Measurements from ENCODE around the gene CDKL2. TPM values are rescaled to one million over a fixed set of nuclear protein-coding genes. Genes with fewer than 3 reads are reported as not detected.

Gene CDKL2
- polyA plus RNA-seq, 2 of the 4 experiments (the other 2 are of a cell fraction), result 0.84 to 2.1 TPM

GRCh38 chr4:75675004-75675531 lies 44.7 kb upstream of the CDKL2 start (continued):
- TF ChIP-seq PBX3 (IDR thresholded peaks at IDR 0.05), result no peak

- Histone ChIP-seq H3K27ac (peak overlapping the region; percentile 91 to 93), H3K4me2 (peak overlapping the region; percentile 90), H3K4me1 (peaks cover 25% of the 10 kb centered on the region), H3K4me3 (peak overlapping the region; percentile 97), H3K9me3 (no peaks in the 10 kb centered on the region)
- no peak for TF ChIP-seq POLR2A (IDR thresholded peaks at IDR 0.05; ENCODE audit: low read length)
- TF ChIP-seq JUNB (IDR thresholded peaks at IDR 0.05), result no peak
- no peak for TF ChIP-seq EP300 (IDR thresholded peaks at IDR 0.05)
- ATAC-seq (0 out of 6 replicates have a peak, but pooled peaks of 1 of the 2 experiments have one; percentile 5), FAIRE-seq (no peak), DNase-seq (ENCODE audit: low read depth in 1 of 2, low spot score in 1 of 2) (no peak)
- ChIA-PET CTCF (interaction anchor here (0.7 to 2.4 kb wide), 2 partner anchors 14 to 50 kb away, joined by 3 to 7 read pairs; partner anchors contain the start of gene USO1), POLR2A (interaction anchor here (0.7 to 2.7 kb wide), 3 partner anchors 43 to 92 kb away, joined by 3 to 31 read pairs (median 5); partner anchors contain the start of genes CDKL2 and USO1)
- WGBS (ENCODE audit: missing lambda C conversion rate), result 37% methylated on average over 5 of the region's 5 CpGs
Measured at GRCh38 chr4:75673959-75674328, 43.6 kb upstream of the CDKL2 start.

GRCh38 chr4:75673027-75673958 lies 43.0 kb upstream of the CDKL2 start, which contains the start of gene G3BP2:
TSS of gene G3BP2 (minus strand) at chr4:75673411. CDS start at chr4:75662025, 11,386 bp downstream.
- peaks cover 27% of the 10 kb centered on the region for H3K4me1 ChIP-seq
- 1% methylated on average over 34 of the region's 83 CpGs for WGBS (ENCODE audit: missing lambda C conversion rate)
- ATAC-seq, result peak; percentile 97 to 98
- H3K4me3 ChIP-seq, result peak within 1 kb of the TSS; percentile 97
- FAIRE-seq, result no peak
- H3K4me2 ChIP-seq, result peak within 1 kb of the TSS; percentile 90
- H3K27ac ChIP-seq, result peak within 1 kb of the TSS; percentile 93 to 97
- peak; percentile 86 to 96 for DNase-seq (ENCODE audit: low read depth in 1 of 2, low spot score in 1 of 2)
- ChIA-PET CTCF (interaction anchor here (0.7 to 2.4 kb wide), 3 partner anchors 13 to 51 kb away, joined by 3 to 7 read pairs (median 3); partner anchors contain the start of gene USO1), POLR2A (interaction anchor here (0.6 to 2.7 kb wide), 4 partner anchors 43 to 161 kb away, joined by 3 to 31 read pairs (median 4); partner anchors contain the start of genes CDKL2 and USO1)
- no peak for TF ChIP-seq HEYL (CRISPR knock-in tag; IDR thresholded peaks at IDR 0.05)
- peak; percentile 59 for TF ChIP-seq POLR2A (IDR thresholded peaks at IDR 0.05; ENCODE audit: low read length)
- TF ChIP-seq HOXB13 (CRISPR knock-in tag; IDR thresholded peaks at IDR 0.05; ENCODE audit: low read depth), result no peak
- peak; percentile 83 for TF ChIP-seq E2F6 (IDR thresholded peaks at IDR 0.05; ENCODE audit: borderline replicate concordance, low read depth)
- peak; percentile 69; the same call in 1 of the 2 replicates for TF ChIP-seq PHF8 (IDR thresholded peaks at IDR 0.05; ENCODE audit: borderline replicate concordance, low read depth)
- peak; percentile 11 for TF ChIP-seq ZFP36 (IDR thresholded peaks at IDR 0.05; ENCODE audit: borderline replicate concordance, partially characterized antibody)
- 0 out of 2 replicates have a peak, but pooled peaks have one; percentile 39 for TF ChIP-seq FOSB (CRISPR knock-in tag; IDR thresholded peaks at IDR 0.05)
- peak in 1 of 2 experiments; percentile 64; a peak in 2 of 5 replicates for TF ChIP-seq JUN (IDR thresholded peaks at IDR 0.05)
- peak; percentile 67 for TF ChIP-seq MAX (IDR thresholded peaks at IDR 0.05)
- 0 out of 2 replicates have a peak, but pooled peaks have one; percentile 19 for TF ChIP-seq GATA3 (IDR thresholded peaks at IDR 0.05; ENCODE audit: borderline replicate concordance)
- TF ChIP-seq BCL3 (IDR thresholded peaks at IDR 0.05), result peak; percentile 30; the same call in 2 of the 3 replicates
- TF ChIP-seq FOXS1 (CRISPR knock-in tag; IDR thresholded peaks at IDR 0.05), result no peak
- H3K9me3 ChIP-seq, result no peaks in the 10 kb centered on the region
